PC-9 (cell line): ENCODE results near the gene CDH22. TPM values are rescaled to one million over a fixed set of nuclear protein-coding genes. Genes with fewer than 3 reads are reported as not detected.

Source experiments
- BruUV-seq: library from RNA; stranded (reverse); fragments of 400-500 nt; replicated peaks from 2 replicates; lab custom pipeline; 2021; lab: Mats Ljungman, UMichigan
- CTCF ChIA-PET: fragments of 300-600 bp; sonication (Branson Sonifier 250); formaldehyde crosslinking; loops from one replicate; lab custom pipeline; 2022; ENCODE audit warnings: antibody characterized with exemption; lab: Charles Lee
- POLR2A ChIA-PET: fragments of 300-600 bp; sonication (Branson Sonifier 250); formaldehyde crosslinking; loops from one replicate; lab custom pipeline; 2022; ENCODE audit warnings: antibody characterized with exemption; ENCODE audit not compliant: unreplicated experiment; lab: Charles Lee
- DNase-seq, 2 experiments: peaks; one replicate each; pipeline versions ENCODE4 v3.0.0 to v3.0.0-alpha.2; 2015 to 2022; ENCODE audit warnings: mixed read lengths in 1 of 2
- H2AFZ ChIP-seq: fragments of 200-600 bp; sonication (generic); 2 replicates; pipeline ENCODE4 v1.8.1; 2017; ENCODE audit warnings: antibody characterized with exemption
- H3F3A ChIP-seq: fragments of 200-600 bp; sonication (generic); 2 replicates; pipeline ENCODE4 v1.8.1; 2017; ENCODE audit warnings: antibody characterized with exemption, mild to moderate bottlenecking, low read depth; ENCODE audit not compliant: insufficient read depth
- H3K27ac ChIP-seq: fragments of 200-600 bp; sonication (generic); 2 replicates; pipeline ENCODE4 v1.6.1; 2016; ENCODE audit warnings: mixed run types
- H3K27me3 ChIP-seq: fragments of 200-600 bp; sonication (generic); 2 replicates; pipeline ENCODE4 v1.6.1; 2016; ENCODE audit warnings: low read depth, mixed run types; ENCODE audit not compliant: insufficient read depth
- H3K36me3 ChIP-seq: fragments of 200-600 bp; sonication (generic); 2 replicates; pipeline ENCODE4 v1.6.1; 2016; ENCODE audit warnings: low read depth, mixed run types
- H3K4me1 ChIP-seq: fragments of 200-600 bp; sonication (generic); replicated peaks from 2 replicates; pipeline ENCODE4 v1.6.1; 2016; ENCODE audit warnings: mixed run types; ENCODE audit not compliant: insufficient read depth
- H3K4me2 ChIP-seq: fragments of 200-600 bp; sonication (generic); 2 replicates; pipeline ENCODE4 v1.6.1; 2017; ENCODE audit warnings: mixed run types
- H3K4me3 ChIP-seq: fragments of 200-600 bp; sonication (generic); 2 replicates; pipeline ENCODE4 v1.6.1; 2016; ENCODE audit warnings: mixed run types
- H3K79me2 ChIP-seq: fragments of 200-600 bp; sonication (generic); 2 replicates; pipeline ENCODE4 v1.6.1; 2017; ENCODE audit warnings: low read depth, mixed run types
- H3K9me2 ChIP-seq: fragments of 200-600 bp; sonication (generic); 2 replicates; pipeline ENCODE4 v1.8.1; 2017; ENCODE audit warnings: mild to moderate bottlenecking; ENCODE audit not compliant: insufficient read depth
- H3K9me3 ChIP-seq: fragments of 200-600 bp; sonication (generic); 2 replicates; pipeline ENCODE4 v1.8.1; 2016; ENCODE audit warnings: low read depth; ENCODE audit not compliant: insufficient read depth
- H4K20me1 ChIP-seq: fragments of 200-600 bp; sonication (generic); 2 replicates; pipeline ENCODE4 v1.8.1; 2017; ENCODE audit not compliant: insufficient read depth
- EZH2 ChIP-seq: fragments of 200-600 bp; sonication (generic); IDR thresholded peaks from 2 replicates; pipeline ENCODE4 v1.8.0; 2017; ENCODE audit warnings: antibody characterized with exemption, low read depth
- intact Hi-C: fragments of 100-400 bp; cut with micrococcal nuclease; formaldehyde crosslinking; loops from one replicate; pipeline ENCODE4 v1.10.0; 2022; ENCODE audit not compliant: unreplicated experiment
- total RNA-seq: library from RNA; stranded (reverse); gene quantifications from 2 replicates; pipeline ENCODE4 v1.2.3, GENCODE V29; 2021
- TF ChIP-seq, protein P1 (sequence below): fragments of 200-600 bp; sonication (generic); conservative IDR thresholded peaks from 2 replicates; pipeline ENCODE4 v1.6.1; 2017; ENCODE audit warnings: mixed run types, antibody characterized with exemption, mild to moderate bottlenecking, moderate library complexity

CDH22 gene
- total RNA-seq, 1 experiment from 2014 or later: not detected

- Histone ChIP-seq H3K9me3 (no peaks in the 10 kb centered on the region), H3K27me3 (peaks cover 64% of the 10 kb centered on the region), H4K20me1 (peaks cover 6% of the 10 kb centered on the region), H3F3A (no peaks in the 10 kb centered on the region), H2AFZ (no peak overlapping the region), H3K9me2 (no peaks in the 10 kb centered on the region), H3K27ac (no peak overlapping the region), H3K79me2 (no peaks in the 10 kb centered on the region), H3K4me3 (no peak overlapping the region), H3K36me3 (no peaks in the 10 kb centered on the region), H3K4me1 (no peaks in the 10 kb centered on the region), H3K4me2 (no peak overlapping the region)
- CTCF ChIA-PET: no interaction called here
- TF ChIP-seq EZH2: no peak
- TF ChIP-seq, protein P1, sequence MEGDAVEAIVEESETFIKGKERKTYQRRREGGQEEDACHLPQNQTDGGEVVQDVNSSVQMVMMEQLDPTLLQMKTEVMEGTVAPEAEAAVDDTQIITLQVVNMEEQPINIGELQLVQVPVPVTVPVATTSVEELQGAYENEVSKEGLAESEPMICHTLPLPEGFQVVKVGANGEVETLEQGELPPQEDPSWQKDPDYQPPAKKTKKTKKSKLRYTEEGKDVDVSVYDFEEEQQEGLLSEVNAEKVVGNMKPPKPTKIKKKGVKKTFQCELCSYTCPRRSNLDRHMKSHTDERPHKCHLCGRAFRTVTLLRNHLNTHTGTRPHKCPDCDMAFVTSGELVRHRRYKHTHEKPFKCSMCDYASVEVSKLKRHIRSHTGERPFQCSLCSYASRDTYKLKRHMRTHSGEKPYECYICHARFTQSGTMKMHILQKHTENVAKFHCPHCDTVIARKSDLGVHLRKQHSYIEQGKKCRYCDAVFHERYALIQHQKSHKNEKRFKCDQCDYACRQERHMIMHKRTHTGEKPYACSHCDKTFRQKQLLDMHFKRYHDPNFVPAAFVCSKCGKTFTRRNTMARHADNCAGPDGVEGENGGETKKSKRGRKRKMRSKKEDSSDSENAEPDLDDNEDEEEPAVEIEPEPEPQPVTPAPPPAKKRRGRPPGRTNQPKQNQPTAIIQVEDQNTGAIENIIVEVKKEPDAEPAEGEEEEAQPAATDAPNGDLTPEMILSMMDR: no peak
- no TSS peak for BruUV-seq
- DNase-seq: no peak
- POLR2A ChIA-PET: interaction anchor here (0.6 kb wide), 1 partner anchor 1083 kb away, joined by 5 read pairs; no protein-coding TSS in a partner anchor
- intact Hi-C loops: no loop called here
Observed at GRCh38 chr20:46232539-46232938, 75.8 kb downstream of the CDH22 start.

DNA sequence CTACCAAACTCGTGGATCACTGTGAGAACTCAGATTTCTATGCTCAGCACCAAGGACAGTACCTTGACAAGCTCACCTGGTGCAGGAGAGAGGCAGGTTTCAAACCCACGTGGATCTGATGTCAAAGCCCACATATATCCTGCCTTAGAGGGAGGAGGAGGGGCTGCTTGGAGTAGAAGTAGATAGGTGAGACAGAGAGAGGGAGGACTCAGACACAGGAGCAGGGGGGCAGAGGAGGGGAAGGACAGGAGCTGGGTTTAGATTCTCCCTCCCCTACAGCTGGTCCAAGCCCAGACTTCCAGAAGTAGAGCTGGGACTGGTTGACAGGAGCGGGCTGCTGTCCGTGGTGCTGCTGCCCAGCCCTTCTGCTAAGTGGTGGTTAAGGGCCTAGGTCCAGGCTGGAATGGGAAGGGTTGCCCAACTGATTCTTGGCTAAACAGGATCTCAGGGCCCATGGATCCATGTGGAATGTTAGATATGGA lies 77.5 kb downstream of the CDH22 start:
- intact Hi-C loops: no loop called here
- Histone ChIP-seq H3K36me3 (no peaks in the 10 kb centered on the region), H3K4me2 (no peak overlapping the region), H3K79me2 (no peaks in the 10 kb centered on the region), H2AFZ (no peak overlapping the region), H3K4me1 (no peaks in the 10 kb centered on the region), H3K4me3 (no peak overlapping the region), H4K20me1 (peaks cover 6% of the 10 kb centered on the region), H3K27ac (no peak overlapping the region), H3F3A (no peaks in the 10 kb centered on the region), H3K9me2 (no peaks in the 10 kb centered on the region), H3K9me3 (no peaks in the 10 kb centered on the region), H3K27me3 (peaks cover 58% of the 10 kb centered on the region)
- BruUV-seq: no TSS peak
- ChIA-PET POLR2A (no interaction called here), CTCF (interaction anchor here (0.6 kb wide), 1 partner anchor 48 kb away, joined by 3 read pairs; no protein-coding TSS in a partner anchor)
- no peak for TF ChIP-seq EZH2
- TF ChIP-seq, protein P1: no peak
- DNase-seq: peak in 1 of 2 experiments; percentile 51

DNA sequence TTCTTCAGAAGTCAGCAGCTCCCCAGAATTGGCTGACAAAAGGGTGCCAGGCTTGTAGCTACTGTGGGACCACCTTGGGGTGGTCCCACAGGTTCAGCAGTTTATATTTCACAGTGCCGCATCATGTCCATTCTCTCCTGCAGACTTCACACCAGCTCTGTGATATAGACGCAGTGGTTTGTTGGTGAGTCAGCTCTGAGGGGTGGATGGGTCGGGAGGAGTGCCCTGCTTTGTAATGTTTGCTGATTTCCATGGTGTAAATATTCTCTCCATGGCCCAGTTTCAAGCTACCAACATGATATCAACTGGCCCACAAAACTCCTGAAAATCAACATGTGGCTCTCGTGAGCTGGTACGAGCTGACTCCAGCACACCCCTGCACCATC lies 78.2 kb downstream of the CDH22 start:
- no peak overlapping the region for H3K27ac ChIP-seq
- H3K9me2 ChIP-seq: no peaks in the 10 kb centered on the region
- intact Hi-C loops: no loop called here
- H3K27me3 ChIP-seq: peaks cover 59% of the 10 kb centered on the region
- no peak overlapping the region for H2AFZ ChIP-seq
- no peak overlapping the region for H3K4me3 ChIP-seq
- H3K9me3 ChIP-seq: no peaks in the 10 kb centered on the region
- H3K79me2 ChIP-seq: no peaks in the 10 kb centered on the region
- H4K20me1 ChIP-seq: peaks cover 6% of the 10 kb centered on the region
- H3F3A ChIP-seq: no peaks in the 10 kb centered on the region
- H3K4me1 ChIP-seq: no peaks in the 10 kb centered on the region
- DNase-seq: no peak
- ChIA-PET POLR2A (no interaction called here), CTCF (interaction anchor here (0.6 kb wide), 1 partner anchor 48 kb away, joined by 3 read pairs; no protein-coding TSS in a partner anchor)
- BruUV-seq: no TSS peak
- H3K4me2 ChIP-seq: no peak overlapping the region
- TF ChIP-seq EZH2: no peak
- TF ChIP-seq, protein P1: no peak
- H3K36me3 ChIP-seq: no peaks in the 10 kb centered on the region
